Activated CD8-positive, alpha-beta memory T cell treated with anti-CD3 and anti-CD28 coated beads, Interleukin-2, amount 50 U/mL, for 1 hour (primary cell): ENCODE measurements around the gene ERVFRD-1.
"Not testable (repeated sequence)": the region's sequence is repeated elsewhere in the genome, so short reads cannot be mapped to it uniquely, and the experiment has no call there.

ENCODE experiments used
- DNase-seq: peaks from one replicate; pipeline ENCODE4 v3.0.0-alpha.2; 2020; ENCODE audit errors: extremely low read depth

Gene ERVFRD-1

GRCh38 chr6:11087141-11087812, 24.2 kb downstream of the ERVFRD-1 start:
- not testable (repeated sequence) for DNase-seq

GRCh38 chr6:11085758-11086435, 25.6 kb downstream of the ERVFRD-1 start:
- DNase-seq: no peak

GRCh38 chr6:11083956-11084355, 27.6 kb downstream of the ERVFRD-1 start:
- DNase-seq: no peak

- DNase-seq: no peak
Observed at GRCh38 chr6:11083491-11083890, 28.0 kb downstream of the ERVFRD-1 start.

- no peak for DNase-seq
Observed at GRCh38 chr6:11080296-11080695, 31.2 kb downstream of the ERVFRD-1 start.

- DNase-seq: no peak
Observed at GRCh38 chr6:11078266-11078665, 33.3 kb downstream of the ERVFRD-1 start.

- DNase-seq: no peak
Observed at GRCh38 chr6:11076540-11076939, 35.0 kb downstream of the ERVFRD-1 start.

- DNase-seq: no peak
Observed at GRCh38 chr6:11072101-11072500, 39.4 kb downstream of the ERVFRD-1 start.

GRCh38 chr6:11069760-11070159, 41.8 kb downstream of the ERVFRD-1 start:
- DNase-seq: no peak

- DNase-seq: no peak
Observed at GRCh38 chr6:11067348-11067747, 44.2 kb downstream of the ERVFRD-1 start.

GRCh38 chr6:11066505-11067347, 44.8 kb downstream of the ERVFRD-1 start:
- no peak for DNase-seq

- no peak for DNase-seq
Observed at GRCh38 chr6:11065436-11066202, 45.9 kb downstream of the ERVFRD-1 start.

GRCh38 chr6:11064836-11065235, 46.7 kb downstream of the ERVFRD-1 start:
- no peak for DNase-seq

GRCh38 chr6:11062715-11063114, 48.8 kb downstream of the ERVFRD-1 start:
- no peak for DNase-seq

GRCh38 chr6:11062083-11062482, 49.4 kb downstream of the ERVFRD-1 start:
- DNase-seq: no peak

GRCh38 chr6:11058406-11058805, 53.1 kb downstream of the ERVFRD-1 start:
- no peak for DNase-seq

GRCh38 chr6:11056871-11057270, 54.7 kb downstream of the ERVFRD-1 start:
- DNase-seq: no peak

- no peak for DNase-seq
Observed at GRCh38 chr6:11055127-11055627, 56.3 kb downstream of the ERVFRD-1 start.

GRCh38 chr6:11054722-11055121, 56.8 kb downstream of the ERVFRD-1 start:
- DNase-seq: no peak

- DNase-seq: no peak
Observed at GRCh38 chr6:11053307-11053706, 58.2 kb downstream of the ERVFRD-1 start.
